ENCODE measurements around the gene HSP90AA1.

The HSP90AA1 gene

GRCh38 chr14:102058961-102059360, 27.9 kb downstream of the HSP90AA1 start:
- POLR2A ChIA-PET = interaction anchor here (0.6 to 0.9 kb wide), 2 partner anchors 8 to 13 kb away, joined by 4 read pairs; no protein-coding TSS in a partner anchor
- CTCF ChIA-PET = interaction anchor here (0.7 to 1.3 kb wide), 3 partner anchors 9 to 17 kb away, joined by 3 to 5 read pairs (median 3); no protein-coding TSS in a partner anchor
- DNase-seq (ENCODE audit: extremely low spot score) = no peak
- TF ChIP-seq CTCF (IDR thresholded peaks at IDR 0.05; ENCODE audit: control extremely low read depth, extremely low read depth, low read depth, missing control alignments) = no peak

- no peak for DNase-seq (ENCODE audit: extremely low spot score)
- CTCF ChIA-PET = interaction anchor here (1.2 to 1.3 kb wide), 2 partner anchors 8 to 17 kb away, joined by 3 to 5 read pairs; no protein-coding TSS in a partner anchor
- no peak for TF ChIP-seq CTCF (IDR thresholded peaks at IDR 0.05; ENCODE audit: control extremely low read depth, extremely low read depth, low read depth, missing control alignments)
- POLR2A ChIA-PET = interaction anchor here (0.5 to 1.3 kb wide), 2 partner anchors 13 to 26 kb away, joined by 3 to 4 read pairs; no protein-coding TSS in a partner anchor
These were observed 28.7 kb downstream of the HSP90AA1 start for GRCh38 chr14:102058146-102058545.

- ChIA-PET POLR2A (interaction anchor here (1.3 kb wide), 1 partner anchor 27 kb away, joined by 4 read pairs; no protein-coding TSS in a partner anchor), CTCF (interaction anchor here (1.2 to 1.3 kb wide), 2 partner anchors 8 to 18 kb away, joined by 3 to 5 read pairs; no protein-coding TSS in a partner anchor)
- DNase-seq (ENCODE audit: extremely low spot score) = no peak
- no peak for TF ChIP-seq CTCF (IDR thresholded peaks at IDR 0.05; ENCODE audit: control extremely low read depth, extremely low read depth, low read depth, missing control alignments)
These were observed 29.2 kb downstream of the HSP90AA1 start for GRCh38 chr14:102057480-102058114.

GRCh38 chr14:102056694-102057442, 30.0 kb downstream of the HSP90AA1 start:
- CTCF ChIA-PET = interaction anchor here (0.9 kb wide), 1 partner anchor 257 kb away, joined by 3 read pairs; no protein-coding TSS in a partner anchor
- DNase-seq (ENCODE audit: extremely low spot score) = no peak
- POLR2A ChIA-PET = interaction anchor here (1.3 kb wide), 1 partner anchor 28 kb away, joined by 4 read pairs; no protein-coding TSS in a partner anchor
- TF ChIP-seq CTCF (IDR thresholded peaks at IDR 0.05; ENCODE audit: control extremely low read depth, extremely low read depth, low read depth, missing control alignments) = no peak

GRCh38 chr14:102055181-102055901, 31.5 kb downstream of the HSP90AA1 start:
- no peak for TF ChIP-seq CTCF (IDR thresholded peaks at IDR 0.05; ENCODE audit: control extremely low read depth, extremely low read depth, low read depth, missing control alignments)
- POLR2A ChIA-PET = interaction anchor here (1.0 kb wide), 1 partner anchor 23 kb away, joined by 3 read pairs; no protein-coding TSS in a partner anchor
- CTCF ChIA-PET = interaction anchor here (1.0 kb wide), 1 partner anchor 9 kb away, joined by 3 read pairs; no protein-coding TSS in a partner anchor
- DNase-seq (ENCODE audit: extremely low spot score) = no peak

- CTCF ChIA-PET = interaction anchor here (0.9 kb wide), 1 partner anchor 15 kb away, joined by 3 read pairs; no protein-coding TSS in a partner anchor
- no peak for DNase-seq (ENCODE audit: extremely low spot score)
- no peak for TF ChIP-seq CTCF (IDR thresholded peaks at IDR 0.05; ENCODE audit: control extremely low read depth, extremely low read depth, low read depth, missing control alignments)
- POLR2A ChIA-PET = no interaction called here
These were observed 34.3 kb downstream of the HSP90AA1 start for GRCh38 chr14:102052522-102052921.

All from GM10248 (cell line).